ENCODE data around the gene RTF1. TPM values are rescaled to one million over a fixed set of nuclear protein-coding genes. Genes with fewer than 3 reads are reported as not detected.

RTF1 gene
- total RNA-seq, 1 donor, result 29.5 TPM

DNA sequence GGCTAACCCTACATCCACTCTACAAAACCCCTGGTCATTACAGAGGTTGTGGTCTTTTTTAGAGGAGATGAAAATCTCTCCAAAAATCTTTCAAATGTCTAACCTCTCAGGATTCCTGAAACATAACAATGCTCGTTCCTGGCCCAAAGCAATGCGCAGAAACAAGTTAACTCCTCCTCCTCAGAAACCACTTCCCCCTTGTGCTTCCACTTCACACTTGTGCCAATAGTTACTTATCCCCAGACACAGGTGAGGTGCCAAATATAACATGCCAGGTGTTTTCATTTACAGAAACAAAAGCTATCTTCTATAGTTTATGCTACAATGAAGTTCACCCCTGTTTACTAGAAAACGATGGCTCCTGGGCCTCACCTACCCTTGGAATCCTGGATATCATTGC is 20.8 kb upstream of the RTF1 start:
- no peak for DNase-seq (ENCODE audit: low read depth)
- no peak overlapping the region for H3K4me3 ChIP-seq (ENCODE audit: low read depth, low read length)
- TF ChIP-seq, protein P1, sequence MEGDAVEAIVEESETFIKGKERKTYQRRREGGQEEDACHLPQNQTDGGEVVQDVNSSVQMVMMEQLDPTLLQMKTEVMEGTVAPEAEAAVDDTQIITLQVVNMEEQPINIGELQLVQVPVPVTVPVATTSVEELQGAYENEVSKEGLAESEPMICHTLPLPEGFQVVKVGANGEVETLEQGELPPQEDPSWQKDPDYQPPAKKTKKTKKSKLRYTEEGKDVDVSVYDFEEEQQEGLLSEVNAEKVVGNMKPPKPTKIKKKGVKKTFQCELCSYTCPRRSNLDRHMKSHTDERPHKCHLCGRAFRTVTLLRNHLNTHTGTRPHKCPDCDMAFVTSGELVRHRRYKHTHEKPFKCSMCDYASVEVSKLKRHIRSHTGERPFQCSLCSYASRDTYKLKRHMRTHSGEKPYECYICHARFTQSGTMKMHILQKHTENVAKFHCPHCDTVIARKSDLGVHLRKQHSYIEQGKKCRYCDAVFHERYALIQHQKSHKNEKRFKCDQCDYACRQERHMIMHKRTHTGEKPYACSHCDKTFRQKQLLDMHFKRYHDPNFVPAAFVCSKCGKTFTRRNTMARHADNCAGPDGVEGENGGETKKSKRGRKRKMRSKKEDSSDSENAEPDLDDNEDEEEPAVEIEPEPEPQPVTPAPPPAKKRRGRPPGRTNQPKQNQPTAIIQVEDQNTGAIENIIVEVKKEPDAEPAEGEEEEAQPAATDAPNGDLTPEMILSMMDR (IDR thresholded peaks at IDR 0.05; ENCODE audit: insufficient read depth, low read length), result no peak

DNA sequence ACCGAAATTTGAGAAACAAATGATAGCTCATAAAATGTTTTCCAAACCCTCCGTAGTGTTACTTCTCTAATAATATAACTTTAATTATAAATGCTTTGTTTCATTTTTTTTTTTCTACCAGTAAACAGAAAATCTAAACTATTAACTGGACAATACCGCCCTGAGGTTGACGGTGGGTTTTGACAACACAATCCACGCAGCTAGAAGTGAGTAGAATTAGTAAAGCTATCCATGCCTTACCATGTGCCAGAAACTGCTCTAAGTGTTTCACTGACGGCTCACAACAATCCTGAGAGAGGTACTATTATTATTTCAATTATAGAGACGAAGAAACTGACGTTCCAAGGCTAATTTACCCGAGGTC is 15.0 kb upstream of the RTF1 start:
- TF ChIP-seq, protein P1 (IDR thresholded peaks at IDR 0.05; ENCODE audit: insufficient read depth, low read length), result no peak
- peak overlapping the region; percentile 78 for H3K4me3 ChIP-seq (ENCODE audit: low read depth, low read length)
- no peak for DNase-seq (ENCODE audit: low read depth)

DNA sequence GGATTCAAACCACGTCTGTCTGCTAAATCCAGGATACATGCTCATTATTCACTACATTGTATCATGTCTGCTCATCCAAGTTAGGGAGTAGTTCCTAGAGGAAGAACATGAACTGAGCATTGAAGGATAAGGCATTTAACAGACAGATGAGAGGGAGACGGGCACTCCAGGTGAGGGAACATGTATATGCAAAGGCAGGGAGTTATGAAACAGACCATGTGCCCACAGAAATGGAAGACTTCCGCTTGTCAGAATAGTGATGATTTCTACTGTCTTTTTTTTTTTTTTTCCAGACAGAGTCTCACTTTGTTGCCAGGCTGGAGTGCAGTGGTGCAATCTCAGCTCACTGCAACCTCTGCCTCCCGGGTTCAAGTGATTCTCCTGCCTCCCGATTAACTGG is 9.6 kb upstream of the RTF1 start:
- TF ChIP-seq, protein P1 (IDR thresholded peaks at IDR 0.05; ENCODE audit: insufficient read depth, low read length), result no peak
- DNase-seq (ENCODE audit: low read depth), result no peak
- H3K4me3 ChIP-seq (ENCODE audit: low read depth, low read length), result no peak overlapping the region

DNA sequence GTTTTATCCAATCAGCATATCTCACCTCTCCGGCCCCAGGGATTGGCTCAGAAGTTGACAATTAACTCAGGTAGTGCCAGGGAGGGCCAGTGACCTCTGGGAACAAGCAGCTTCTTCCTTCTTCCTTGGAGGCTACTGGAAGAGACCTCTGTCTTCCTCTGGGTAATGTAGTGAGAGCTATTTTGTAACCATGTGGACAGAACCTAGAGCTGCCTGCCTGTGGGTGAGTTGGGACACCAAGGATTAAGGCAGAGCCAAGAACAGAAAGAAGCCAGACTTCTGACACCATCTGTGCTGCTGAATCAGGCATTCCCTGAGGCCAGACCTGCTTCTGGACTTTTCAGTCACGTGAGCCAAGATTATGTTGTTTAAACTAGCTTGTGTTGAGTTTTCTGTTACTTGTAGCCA is 8.7 kb upstream of the RTF1 start:
- no peak overlapping the region for H3K4me3 ChIP-seq (ENCODE audit: low read depth, low read length)
- peak; percentile 88 for DNase-seq (ENCODE audit: low read depth)
- TF ChIP-seq, protein P1 (IDR thresholded peaks at IDR 0.05; ENCODE audit: insufficient read depth, low read length), result no peak

DNA sequence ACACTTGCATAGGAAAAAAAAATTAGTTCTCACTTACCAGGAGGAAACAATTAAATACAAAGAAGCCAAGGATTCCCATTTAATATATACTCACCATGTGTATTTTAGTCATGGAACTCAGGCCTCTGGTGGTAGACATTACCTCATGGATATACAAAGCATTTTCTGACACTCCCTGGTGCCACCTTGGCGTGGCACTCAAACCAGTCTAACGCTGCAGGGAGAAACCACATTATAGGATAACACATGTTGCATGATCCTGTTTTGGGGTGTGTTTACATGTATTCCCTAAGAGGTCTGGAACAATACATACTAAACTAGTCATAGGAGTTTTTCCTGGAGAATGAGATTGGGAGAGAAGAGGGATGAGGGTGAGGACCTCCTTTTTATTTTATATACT is 5.9 kb upstream of the RTF1 start:
- no peak overlapping the region for H3K4me3 ChIP-seq (ENCODE audit: low read depth, low read length)
- DNase-seq (ENCODE audit: low read depth), result no peak
- TF ChIP-seq, protein P1 (IDR thresholded peaks at IDR 0.05; ENCODE audit: insufficient read depth, low read length), result no peak

DNA sequence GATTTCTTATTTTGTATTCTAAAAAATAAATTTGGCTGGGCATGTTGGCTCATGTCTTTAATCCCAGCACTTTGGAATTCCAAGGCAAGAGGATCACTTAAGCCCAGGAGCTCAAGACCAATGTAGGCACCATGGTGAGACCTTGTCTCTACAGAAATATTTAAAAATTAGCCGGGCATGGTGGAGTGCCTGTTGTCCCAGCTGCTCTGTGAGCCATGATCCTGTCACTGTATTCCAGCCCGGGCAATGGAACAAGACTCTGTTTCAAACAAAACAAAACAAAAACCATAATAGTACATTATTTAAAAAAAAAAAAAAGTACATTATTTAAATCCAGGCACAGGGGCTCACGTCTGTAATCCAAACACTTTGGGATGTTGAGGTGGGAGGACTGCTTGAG is 5.5 kb upstream of the RTF1 start:
- DNase-seq (ENCODE audit: low read depth), result no peak
- TF ChIP-seq, protein P1 (IDR thresholded peaks at IDR 0.05; ENCODE audit: insufficient read depth, low read length), result no peak
- H3K4me3 ChIP-seq (ENCODE audit: low read depth, low read length), result no peak overlapping the region

DNA sequence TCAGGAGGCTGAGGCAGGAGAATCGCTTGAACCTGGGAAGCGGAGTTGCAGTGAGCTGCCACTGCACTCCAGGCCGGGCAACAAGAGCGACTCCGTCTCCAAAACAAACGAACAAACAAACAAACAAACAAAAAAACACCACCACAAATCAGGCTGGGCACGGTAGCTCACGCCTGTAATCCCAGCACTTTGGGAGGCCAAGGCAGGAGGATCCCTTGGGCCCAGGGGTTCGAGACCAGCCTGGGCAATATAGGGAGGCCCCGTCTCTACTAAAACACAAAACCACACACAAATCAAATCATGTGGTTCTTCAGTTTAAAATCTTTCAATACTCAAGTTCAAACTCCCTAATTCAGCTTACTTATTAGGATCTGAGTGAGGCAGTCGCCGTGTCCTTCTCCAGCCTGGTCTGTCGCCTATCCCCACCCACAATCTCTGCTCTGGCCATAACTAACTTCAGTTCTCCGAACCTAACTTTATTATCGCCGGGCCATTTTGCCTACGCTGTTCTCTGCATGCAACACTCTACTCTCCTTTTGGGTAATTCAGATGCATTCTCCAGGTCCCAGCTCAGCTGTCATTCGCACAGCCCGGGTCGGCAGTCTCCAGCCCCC is 660 bp upstream of the RTF1 start:
- TF ChIP-seq, protein P1 (IDR thresholded peaks at IDR 0.05; ENCODE audit: insufficient read depth, low read length), result no peak
- no peak for DNase-seq (ENCODE audit: low read depth)
- H3K4me3 ChIP-seq (ENCODE audit: low read depth, low read length), result peak overlapping the region; percentile 92
